HG03432 (cell line): ENCODE data around the gene PXDN.
"Not testable (repeated sequence)": the region's sequence is repeated elsewhere in the genome, so short reads cannot be mapped to it uniquely, and the experiment has no call there.

Source experiments
- ATAC-seq: cut with Tn5 transposase; IDR thresholded peaks from one replicate; pipeline ENCODE4 v1.9.1; 2021; ENCODE audit warnings: mild to moderate bottlenecking, moderate library complexity; ENCODE audit not compliant: unreplicated experiment

The PXDN gene

DNA sequence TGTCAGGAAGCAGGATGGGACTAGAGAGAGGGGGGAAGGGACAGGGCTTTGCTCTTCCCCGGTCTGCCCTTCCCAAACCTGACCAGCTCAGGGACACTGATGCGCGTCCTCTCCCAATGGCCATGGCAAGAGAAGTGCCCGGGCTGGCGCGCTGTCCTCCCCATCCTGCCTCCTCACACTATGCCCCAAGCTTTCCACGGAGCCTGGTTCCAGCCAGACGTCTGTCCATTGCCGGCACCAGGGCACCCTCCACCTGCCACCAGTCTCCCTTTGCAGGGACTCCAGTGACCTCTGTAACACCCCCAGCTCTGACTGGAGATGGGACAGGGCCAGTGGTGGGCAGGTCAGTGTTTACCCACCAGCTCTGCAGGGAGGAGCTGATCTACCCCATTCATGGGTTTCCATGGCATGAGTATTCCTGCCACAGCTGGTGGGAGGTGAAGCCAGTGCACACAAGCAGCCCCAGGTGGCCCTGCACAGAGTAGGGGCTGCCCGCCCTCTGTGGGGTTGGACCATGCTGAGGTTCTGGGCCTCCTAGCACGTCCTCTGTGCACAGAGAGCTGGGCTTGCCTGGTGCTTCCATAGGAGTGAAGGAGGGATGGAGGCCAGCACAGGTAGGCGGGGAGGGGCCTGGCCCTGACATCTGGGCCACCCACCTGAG, 109.5 kb downstream of the PXDN start:
- no peak for ATAC-seq

DNA sequence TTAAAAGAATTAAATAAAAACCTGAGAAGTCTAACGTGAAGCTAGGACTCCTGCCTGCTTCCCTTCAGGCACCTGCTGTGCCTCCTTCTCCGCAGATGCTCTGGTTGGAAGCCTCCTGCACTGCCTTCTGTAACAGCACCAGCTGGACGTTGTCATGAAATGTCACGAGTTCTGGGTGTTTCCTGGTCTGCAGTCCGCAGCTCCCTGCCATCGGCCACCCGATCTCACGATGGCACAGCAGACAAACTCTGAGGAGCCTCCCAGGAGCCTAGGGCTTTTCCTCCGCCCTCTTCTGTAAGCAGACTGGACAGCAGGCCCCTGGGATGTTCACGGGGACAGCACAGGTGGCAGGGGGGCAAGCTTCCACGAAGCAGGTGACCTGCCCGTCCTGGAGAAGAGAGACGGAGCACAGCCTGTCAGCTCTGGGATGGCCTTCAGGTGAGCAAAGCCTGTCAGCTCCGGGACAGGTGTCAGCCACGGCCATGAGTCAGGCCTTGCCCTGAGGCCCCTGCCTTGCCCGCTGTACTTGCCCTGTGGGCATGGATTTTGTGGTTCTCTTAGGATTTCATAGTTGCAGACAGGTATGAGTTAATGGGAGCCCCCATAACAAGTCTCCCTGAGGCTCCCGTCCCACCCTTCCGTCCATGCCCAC, 110.3 kb downstream of the PXDN start:
- no peak for ATAC-seq

DNA sequence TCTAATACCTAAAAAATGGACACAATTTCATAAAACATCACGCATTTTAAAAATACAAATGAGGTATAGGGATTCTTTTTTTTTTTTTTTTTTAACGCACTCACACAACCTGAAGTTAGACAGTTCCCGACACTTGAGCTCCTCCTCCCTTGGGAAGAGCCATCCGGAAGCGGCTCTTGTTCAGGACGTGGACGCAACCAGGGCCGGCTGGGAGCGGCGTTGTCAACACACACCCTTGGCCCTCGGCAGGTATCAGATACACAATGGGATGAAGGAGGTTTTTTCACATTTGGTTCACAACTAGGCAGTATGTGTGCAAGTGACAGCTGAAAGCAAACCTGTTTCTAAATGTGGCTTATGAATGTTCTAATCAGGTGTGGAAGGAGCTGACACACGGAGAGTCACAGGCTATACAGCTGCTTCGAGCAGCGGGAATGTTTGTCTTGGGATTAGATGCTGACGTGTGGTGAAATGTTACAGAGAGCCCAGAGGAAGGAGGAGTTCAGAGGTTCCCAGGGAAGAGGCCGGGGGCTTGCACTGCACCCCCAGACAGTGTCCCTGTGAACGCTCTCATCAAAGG, 111.1 kb downstream of the PXDN start:
- ATAC-seq = no peak

DNA sequence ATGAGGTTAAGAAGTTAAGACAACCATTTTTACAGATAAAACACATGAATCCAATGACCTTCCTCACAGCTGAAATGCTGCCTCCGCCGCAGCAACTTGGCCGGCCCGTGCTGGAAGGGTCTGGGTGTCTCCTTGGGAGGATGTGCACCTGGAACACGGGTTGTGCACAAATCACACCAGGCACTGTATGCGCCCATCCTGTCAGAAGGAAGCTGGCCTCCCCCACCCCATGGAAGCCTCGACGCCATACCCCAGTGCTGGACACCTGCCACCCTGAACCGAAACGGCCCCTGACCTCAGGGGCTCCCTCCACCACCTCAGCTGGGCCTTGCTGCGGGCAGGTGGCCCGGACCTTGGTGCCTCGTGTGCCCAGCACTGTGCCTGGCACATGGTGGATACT, 111.8 kb downstream of the PXDN start:
- ATAC-seq = no peak

DNA sequence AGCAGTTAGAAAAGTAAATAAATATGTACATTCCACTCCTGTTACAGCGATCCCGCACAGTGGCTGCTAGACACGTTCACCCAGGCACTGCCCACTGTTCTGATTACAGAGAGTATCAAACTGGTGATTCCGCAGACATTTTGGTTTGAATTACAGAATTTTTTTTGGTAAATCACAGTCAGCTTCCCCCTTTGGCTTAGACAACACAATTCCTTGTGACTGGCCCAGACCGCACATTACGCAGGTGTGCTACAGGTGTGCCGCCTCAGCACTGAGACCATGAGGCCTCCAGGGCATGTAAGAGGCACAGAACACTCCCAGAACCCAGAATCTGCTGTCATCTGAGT, 112.3 kb downstream of the PXDN start:
- ATAC-seq = no peak

DNA sequence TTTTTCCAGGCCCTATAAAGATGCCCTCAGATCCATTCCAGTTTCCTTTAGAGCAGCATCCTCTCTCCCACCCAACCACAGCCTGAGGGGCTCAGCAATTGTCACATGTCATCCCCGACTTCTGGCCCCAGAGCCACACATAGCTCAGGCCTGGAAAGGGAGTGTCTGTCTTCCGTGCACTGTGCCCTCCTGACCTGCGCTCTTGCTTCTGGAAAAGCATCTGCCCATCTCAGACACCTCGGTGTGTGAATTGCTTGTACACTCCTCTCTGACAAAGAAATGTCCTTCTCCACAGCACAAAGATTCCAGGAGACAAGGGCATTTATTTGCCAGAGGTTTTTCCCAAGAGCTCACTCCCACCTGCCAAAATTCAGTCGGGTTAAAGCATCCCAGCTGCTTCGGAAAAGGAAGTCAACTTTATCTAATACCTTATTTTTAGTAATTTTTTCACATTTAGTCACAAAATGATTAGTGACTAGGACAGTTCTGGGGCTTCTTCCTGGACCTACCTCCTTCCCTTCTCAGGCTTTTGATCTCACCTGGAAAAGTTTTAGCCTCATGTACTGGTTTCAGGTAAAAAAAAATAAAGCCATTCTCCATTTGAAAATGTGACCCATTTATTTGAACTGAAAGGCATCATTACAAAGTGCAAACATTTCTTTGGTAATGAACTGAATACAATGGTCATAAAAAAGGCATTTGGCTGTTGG, 112.9 kb downstream of the PXDN start:
- ATAC-seq = no peak

DNA sequence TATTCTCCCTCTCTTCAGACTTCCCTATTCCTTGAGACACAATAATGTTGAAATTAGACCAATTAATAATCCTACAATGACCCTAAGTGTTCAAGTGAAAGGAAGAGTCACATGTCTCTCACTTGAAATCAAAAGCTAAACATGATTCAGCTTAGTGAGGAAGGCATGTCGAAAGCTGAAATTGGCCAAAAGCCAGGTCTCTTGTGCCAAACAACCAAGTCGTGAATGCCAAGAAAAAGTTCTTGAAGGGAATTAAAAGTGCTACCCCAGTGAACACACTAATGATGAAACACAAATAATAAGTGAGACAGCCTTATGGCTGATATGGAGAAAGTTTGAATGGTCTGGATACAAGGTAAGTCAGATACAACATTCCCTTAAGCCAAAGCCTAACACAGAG, 115.4 kb downstream of the PXDN start:
- ATAC-seq = no peak

DNA sequence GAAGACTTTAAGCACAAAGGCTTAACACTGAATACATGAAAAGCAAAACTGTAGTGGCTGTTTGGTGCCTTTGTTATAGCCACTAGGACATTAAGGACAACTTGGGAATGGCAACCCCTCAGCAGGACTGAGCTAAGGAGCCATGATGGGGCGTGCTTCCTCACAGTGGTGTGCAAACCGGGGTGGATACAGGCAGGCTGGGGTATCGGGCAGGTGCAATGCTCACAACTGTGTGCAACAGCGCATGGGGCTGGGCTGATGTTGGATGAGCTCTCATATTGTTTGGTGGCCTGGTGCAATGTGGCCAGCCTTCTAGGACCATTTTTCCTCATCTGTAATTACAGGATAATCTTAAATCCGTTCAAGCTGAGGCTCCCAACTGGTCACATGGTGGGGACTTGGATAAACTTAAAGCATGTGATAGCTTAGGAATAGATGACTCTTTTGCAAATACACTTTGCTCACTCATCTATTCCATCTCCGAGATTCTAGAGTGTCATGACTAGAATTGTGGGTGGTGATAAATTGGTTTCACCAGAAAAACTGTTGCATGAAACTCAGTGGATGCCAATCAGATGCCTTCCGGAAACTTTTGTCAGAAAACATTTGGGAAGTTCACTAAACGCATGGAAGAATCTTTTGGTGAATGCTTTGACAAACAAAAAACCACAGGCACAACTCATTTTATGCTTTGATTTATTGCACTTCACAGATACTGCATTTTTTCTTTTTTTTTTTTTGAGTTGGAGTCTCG, 116.5 kb downstream of the PXDN start:
- no peak for ATAC-seq

DNA sequence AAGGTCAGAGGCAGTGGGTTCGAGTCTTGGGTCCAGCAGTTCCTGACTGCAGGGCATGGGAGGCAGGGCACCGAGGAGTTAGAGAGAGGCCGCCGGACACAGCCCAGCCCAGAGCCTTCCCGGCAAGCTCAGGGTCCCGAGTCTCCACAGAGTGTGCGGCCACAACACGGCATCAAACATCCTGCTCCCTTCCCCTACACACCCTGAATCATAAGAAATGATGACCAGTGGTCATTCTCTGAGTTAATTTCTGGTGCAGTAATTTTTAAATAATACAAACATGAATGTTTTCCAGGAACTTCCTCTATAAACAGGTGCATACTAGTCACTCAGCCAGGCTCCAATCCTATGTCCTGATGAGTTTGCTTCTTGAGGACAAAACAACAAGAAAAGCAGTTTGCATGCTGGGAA, 118.0 kb downstream of the PXDN start:
- no peak for ATAC-seq

DNA sequence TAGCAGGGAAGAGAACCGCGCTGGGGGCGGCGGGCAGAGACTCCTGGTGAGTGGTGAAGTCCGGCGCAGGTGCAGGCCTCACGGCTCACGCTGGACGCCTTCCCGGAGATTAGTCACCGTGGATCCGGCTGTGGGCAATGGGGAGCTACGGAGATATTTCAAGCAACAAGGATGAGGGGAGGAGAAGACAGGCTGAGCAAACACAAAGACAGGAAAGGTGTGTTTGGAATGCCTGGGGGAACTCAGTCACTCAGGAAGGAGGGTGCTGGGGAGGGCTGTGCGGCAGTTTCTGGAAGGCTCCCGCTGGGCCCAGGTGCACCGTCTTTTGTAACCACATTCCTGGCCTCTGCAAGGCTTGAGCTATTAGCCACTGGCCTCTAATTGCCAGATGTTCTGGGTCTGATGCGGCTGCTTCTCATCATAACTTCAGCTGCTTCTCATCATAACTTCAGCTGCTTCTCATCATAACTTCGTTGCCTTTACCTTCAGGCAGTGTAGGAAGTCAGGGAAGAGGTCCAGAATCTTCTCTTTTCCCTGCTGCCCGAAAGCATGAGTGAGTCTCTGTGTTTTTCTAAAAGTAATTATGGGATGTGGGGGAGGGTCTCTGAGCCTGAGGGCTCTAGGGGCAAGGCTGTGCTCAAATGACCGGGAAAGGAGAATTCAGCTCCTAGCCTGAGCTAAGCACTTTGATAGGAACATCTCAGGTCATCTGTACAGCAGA, 118.9 kb downstream of the PXDN start:
- ATAC-seq = no peak

DNA sequence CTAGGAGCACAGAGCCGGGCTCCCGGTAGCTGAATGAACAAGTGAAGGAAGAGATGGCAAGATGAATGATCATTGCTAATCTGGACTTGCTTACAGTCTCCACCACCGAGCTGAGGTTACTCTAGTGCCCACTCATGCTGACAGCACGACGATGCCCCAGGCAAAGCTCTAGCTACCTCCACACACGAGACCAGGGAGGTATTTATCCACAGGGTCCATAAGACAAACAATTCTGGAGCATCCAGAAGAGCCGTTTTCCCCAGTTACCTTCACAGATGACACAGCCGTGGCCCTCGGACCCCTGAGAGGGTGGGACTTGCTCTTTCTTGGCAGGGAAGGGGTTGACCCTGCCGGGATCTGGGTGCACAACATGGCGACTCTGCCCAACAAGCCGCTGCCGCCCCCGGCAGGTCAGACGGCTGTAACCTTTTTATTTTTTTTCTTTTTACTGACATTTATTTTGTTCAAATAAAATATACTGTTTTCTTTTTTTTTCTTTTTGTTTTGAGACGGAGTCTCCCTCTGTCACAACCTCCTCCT, 120.3 kb downstream of the PXDN start:
- no peak for ATAC-seq

DNA sequence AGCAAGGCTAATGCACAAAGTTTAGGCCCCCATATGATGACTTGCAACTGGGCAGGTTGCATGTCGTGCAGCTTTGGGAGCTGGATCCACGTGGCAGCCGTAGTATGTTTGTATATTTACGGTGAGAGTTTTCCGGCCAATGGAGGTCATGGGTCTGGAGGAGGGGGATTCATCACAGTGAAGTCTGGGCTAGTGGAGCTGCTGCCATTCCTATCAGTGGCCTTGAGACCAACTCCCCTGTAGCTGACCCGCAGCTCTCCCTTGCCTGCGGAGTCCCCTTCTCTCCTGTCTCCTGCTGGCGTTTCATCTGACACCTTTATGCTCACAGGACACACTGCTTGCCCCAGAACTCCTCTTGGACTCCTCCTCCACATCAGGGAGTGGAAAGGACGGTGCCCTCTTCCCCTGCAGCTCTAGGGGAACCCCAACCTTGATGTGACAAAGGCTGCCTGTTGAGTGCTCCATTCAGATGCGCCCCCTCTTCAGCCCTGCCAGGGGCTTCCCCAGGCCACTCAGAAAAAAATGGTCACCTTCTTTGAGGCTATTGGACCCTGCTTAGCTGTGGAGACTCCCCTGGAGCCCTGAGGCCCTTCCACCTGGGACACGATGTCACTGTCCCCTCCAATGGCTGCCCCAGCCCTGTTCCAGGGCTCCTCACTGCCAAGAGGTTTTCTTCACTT, 121.7 kb downstream of the PXDN start:
- no peak for ATAC-seq

DNA sequence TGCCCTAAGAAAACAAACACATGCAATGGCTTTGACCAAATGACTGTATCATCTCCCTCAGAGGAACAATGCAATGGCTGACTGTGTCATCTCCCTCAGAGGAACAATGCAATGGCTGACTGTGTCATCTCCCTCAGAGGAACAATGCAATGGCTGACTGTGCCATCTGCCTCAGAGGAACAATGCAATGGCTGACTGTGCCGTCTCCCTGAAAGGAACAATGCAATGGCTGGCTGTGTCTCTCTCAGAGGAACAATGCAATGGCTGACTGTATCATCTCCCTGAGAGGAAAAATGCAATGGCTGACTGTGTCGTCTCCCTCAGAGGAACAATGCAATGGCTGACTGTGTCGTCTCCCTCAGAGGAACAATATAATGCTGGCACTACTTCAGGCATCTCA, 122.3 kb downstream of the PXDN start:
- ATAC-seq = not testable (repeated sequence)

DNA sequence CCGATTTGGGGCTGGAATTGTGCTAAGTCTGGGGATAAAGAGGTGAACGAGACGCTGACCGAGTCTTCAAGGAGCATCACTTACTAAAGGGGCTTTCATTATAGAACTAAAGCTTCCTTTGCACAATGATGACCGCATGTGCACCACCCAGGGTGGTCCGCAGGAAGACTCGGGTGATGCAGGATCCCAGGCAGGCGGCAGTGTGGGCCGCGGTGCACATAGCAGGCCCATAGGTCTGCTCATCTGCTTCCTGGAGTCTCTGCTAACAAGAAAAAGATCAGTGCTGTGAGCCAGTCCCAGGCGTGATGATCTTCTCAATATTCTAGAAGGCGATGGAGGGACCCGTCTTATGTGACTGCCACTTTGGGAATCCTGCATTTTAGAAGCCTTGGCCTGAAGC, 122.8 kb downstream of the PXDN start:
- ATAC-seq = no peak

DNA sequence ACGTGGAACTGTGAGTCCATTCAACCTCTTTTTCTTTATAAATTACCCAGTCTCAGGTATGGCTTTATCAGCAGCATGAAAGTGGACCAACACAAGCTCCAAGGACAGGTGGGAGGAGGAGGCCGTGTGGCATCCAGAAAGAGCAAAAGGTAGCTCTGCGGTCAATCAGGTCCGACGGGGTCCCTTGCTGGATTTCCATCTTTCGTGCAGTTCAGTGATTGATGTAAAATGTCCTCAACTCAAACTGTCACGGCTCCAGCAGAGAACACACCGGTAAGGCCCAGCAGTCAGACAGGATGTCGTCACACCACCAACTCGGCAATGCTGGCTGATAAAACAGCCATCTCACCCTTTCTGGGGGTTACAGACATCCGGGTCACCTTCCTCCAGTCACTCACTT, 123.3 kb downstream of the PXDN start:
- no peak for ATAC-seq

DNA sequence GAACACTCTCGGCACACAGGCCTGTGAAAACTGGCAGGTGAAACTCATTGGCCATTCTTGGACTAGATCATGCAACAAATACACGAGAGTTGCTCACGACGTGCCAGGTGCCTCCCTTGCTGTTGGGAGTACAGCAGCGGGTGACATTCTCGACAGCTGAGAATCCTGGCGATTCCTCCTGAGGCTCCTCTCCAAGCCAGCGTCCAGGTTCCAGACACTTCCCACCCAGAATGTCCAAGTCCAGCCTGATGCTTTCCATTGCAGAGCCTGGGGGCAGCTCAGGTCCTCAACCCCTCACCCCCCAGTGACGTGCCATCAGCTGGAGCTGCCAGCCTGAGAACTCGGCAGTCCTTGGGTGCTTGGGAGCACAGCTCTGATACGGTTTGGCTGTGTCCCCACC, 124.2 kb downstream of the PXDN start:
- ATAC-seq = no peak

DNA sequence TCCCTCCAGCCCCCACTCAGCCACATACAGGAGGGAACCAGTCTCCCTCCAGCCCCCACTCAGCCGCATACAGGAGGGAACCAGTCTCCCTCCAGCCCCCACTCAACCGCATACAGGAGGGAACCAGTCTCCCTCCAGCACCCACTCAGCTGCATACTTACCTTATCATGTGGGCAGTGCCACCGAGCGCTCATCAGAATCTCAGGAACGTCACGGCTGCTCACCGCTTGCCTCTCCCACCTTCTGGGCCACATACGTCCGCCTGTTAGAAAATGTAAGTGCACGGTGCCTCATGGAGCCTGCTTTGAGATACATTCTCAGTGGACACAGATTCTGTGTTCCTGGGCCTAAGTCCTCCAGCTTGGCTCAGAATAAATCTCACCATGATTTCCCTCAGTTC, 124.8 kb downstream of the PXDN start:
- no peak for ATAC-seq

DNA sequence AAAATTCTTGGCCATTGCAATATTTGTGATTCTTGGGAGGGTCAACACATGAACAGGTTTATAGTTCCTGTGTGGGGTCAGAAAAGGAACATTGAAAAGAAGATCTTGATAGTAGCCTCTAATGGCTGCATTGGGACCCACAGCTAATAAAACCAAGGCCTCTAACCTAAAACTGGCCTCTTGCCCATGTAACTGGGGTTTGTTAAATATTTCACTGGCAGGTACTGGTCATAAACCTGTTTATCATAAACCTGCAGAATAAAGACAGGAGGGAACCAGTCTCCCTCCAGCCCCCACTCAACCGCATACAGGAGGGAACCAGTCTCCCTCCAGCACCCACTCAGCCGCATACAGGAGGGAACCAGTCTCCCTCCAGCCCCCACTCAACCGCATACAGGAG, 125.3 kb downstream of the PXDN start:
- no peak for ATAC-seq

DNA sequence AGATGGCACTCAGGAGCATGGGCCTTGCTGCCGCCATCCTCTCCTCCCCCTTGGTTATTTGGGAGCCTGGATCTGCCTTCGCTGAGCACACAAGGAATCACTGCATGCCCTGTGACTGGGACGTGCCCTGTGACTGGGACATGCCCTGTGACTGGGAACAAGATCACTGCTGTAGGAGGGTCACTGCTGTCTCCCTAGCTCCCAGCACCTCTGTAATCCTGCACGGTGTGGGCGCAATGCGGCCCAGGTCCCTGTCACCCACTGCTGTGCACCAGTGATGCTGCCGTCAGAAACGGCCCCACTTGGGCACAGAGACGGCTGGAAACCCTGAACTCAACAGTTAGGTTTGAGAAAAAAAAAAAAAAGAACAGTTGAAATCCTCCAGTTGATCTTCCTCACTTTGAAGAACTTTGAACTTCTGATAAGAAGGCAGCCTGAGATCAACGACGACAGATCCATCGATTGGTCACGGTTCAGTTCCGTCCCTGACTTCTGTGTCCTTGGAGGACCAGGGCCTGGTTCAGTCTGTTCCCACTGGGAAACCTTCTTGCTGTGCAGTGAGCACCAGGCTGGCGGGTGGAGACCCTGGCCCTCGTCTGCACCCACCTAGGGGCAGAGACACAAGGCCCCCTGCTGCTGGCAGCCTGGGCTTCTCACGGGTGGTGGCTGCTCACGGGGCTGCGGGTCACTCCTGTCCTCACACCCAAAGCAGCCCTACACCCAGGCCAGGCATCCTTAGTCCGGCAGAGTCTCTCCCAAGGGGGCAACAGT, 125.9 kb downstream of the PXDN start:
- no peak for ATAC-seq
